HG03135 (cell line): ENCODE data around the gene ARID4A.
A peak's percentile ranks its signal among the peaks of the same experiment; 100 is the strongest.
"Not testable (repeated sequence)": the region's sequence is repeated elsewhere in the genome, so short reads cannot be mapped to it uniquely, and the experiment has no call there.

Experiments
- ATAC-seq: cut with Tn5 transposase; IDR thresholded peaks from one replicate; pipeline ENCODE4 v1.9.1; 2021; ENCODE audit warnings: mild to moderate bottlenecking, moderate library complexity; ENCODE audit not compliant: unreplicated experiment

ARID4A gene

GRCh38 chr14:58353516-58354299 lies 55.4 kb downstream of the ARID4A start:
- no peak for ATAC-seq

- ATAC-seq = no peak
These were observed 56.5 kb downstream of the ARID4A start for GRCh38 chr14:58354808-58355207.

GRCh38 chr14:58356268-58356667 lies 57.9 kb downstream of the ARID4A start:
- ATAC-seq = no peak

- not testable (repeated sequence) for ATAC-seq
These were observed 63.9 kb downstream of the ARID4A start for GRCh38 chr14:58362272-58362671.

GRCh38 chr14:58362798-58363412 lies 64.5 kb downstream of the ARID4A start:
- ATAC-seq = no peak

- ATAC-seq = no peak
These were observed 66.0 kb downstream of the ARID4A start for GRCh38 chr14:58364316-58364715.

- ATAC-seq = no peak
These were observed 68.9 kb downstream of the ARID4A start for GRCh38 chr14:58367296-58367695.

GRCh38 chr14:58368956-58369355 lies 70.6 kb downstream of the ARID4A start:
- ATAC-seq = no peak

- no peak for ATAC-seq
These were observed 78.4 kb downstream of the ARID4A start for GRCh38 chr14:58376791-58377190.

GRCh38 chr14:58390830-58391229 lies 92.5 kb downstream of the ARID4A start:
- no peak for ATAC-seq

- ATAC-seq = no peak
These were observed 97.1 kb downstream of the ARID4A start for GRCh38 chr14:58395562-58395811.

- peak; percentile 92 for ATAC-seq
These were observed 97.7 kb downstream of the ARID4A start, which contains the start of gene TOMM20L for GRCh38 chr14:58395812-58396788. TSS of gene TOMM20L (plus strand) at chr14:58395930. CDS start at chr14:58395958, 28 bp downstream.

GRCh38 chr14:58397156-58397555 lies 98.8 kb downstream of the ARID4A start:
- no peak for ATAC-seq

- ATAC-seq = no peak
These were observed 100.1 kb downstream of the ARID4A start for GRCh38 chr14:58398495-58398894.

- ATAC-seq = no peak
These were observed 100.5 kb downstream of the ARID4A start for GRCh38 chr14:58398895-58399294.

- ATAC-seq = no peak
These were observed 103.2 kb downstream of the ARID4A start for GRCh38 chr14:58401587-58401986.

- ATAC-seq = no peak
These were observed 110.4 kb downstream of the ARID4A start for GRCh38 chr14:58408681-58409215.

GRCh38 chr14:58414845-58415244 lies 116.5 kb downstream of the ARID4A start:
- ATAC-seq = no peak

- no peak for ATAC-seq
These were observed 117.5 kb downstream of the ARID4A start for GRCh38 chr14:58415636-58416547.

- ATAC-seq = not testable (repeated sequence)
These were observed 118.6 kb downstream of the ARID4A start for GRCh38 chr14:58416934-58417333.
